HG02610 (cell line): ENCODE measurements around the gene CORO2B.

ENCODE experiments used
- ATAC-seq: cut with Tn5 transposase; IDR thresholded peaks from one replicate; pipeline ENCODE4 v1.9.1; 2021; ENCODE audit warnings: mild to moderate bottlenecking, moderate library complexity; ENCODE audit not compliant: unreplicated experiment

The CORO2B gene, protein sequence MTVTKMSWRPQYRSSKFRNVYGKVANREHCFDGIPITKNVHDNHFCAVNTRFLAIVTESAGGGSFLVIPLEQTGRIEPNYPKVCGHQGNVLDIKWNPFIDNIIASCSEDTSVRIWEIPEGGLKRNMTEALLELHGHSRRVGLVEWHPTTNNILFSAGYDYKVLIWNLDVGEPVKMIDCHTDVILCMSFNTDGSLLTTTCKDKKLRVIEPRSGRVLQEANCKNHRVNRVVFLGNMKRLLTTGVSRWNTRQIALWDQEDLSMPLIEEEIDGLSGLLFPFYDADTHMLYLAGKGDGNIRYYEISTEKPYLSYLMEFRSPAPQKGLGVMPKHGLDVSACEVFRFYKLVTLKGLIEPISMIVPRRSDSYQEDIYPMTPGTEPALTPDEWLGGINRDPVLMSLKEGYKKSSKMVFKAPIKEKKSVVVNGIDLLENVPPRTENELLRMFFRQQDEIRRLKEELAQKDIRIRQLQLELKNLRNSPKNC

DNA sequence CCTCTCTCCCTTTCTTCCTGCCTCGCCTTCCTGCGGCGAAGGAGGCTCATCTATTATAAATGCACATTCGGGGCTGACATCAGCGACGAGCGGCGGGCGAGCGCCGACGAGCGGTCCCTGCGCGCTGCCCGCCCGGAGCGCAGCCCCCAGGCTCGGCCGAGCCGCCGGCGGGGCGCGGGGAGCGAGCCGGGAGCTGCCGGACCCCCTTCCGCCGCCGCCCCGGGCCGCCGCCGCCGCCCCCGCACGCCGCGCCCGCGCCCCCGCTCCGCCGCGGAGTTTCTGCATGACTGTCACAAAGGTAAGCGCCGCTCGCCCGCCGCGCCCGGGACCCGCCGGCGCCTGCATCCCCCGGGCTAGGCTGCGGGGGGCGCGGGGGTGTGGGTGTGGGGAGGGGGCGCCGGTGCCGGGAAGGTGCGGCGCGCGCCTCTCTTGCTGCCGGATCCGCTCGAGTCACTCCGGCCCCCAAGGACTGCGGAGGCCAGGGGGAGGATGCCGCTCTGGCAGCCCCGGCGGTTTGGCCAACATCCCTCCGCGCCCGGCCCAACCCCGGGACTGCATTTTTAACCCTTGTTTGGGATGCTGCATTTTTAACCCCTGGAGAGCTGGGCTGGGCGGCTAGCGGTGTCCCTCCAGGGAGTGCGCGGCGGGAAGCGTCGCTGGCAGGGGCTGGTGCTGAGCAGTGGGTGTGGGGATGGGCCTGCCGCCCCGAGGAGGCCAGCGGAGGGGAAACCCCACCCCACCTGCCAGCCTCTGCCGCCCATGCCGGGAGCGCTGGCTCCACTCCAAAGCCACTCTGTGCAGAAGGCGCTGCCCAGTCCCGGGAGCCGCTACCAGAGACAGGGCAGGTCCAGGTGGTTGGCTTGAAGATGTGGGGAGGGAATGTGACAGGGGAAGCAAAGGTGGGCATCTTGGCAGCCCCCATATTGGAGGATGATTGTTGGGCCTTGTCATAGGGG, at the start of gene CORO2B:
TSS of gene CORO2B (plus strand) at position 14 of the 956 bp plus-strand sequence. CDS start at position 284, 270 bp downstream.
- no peak for ATAC-seq

DNA sequence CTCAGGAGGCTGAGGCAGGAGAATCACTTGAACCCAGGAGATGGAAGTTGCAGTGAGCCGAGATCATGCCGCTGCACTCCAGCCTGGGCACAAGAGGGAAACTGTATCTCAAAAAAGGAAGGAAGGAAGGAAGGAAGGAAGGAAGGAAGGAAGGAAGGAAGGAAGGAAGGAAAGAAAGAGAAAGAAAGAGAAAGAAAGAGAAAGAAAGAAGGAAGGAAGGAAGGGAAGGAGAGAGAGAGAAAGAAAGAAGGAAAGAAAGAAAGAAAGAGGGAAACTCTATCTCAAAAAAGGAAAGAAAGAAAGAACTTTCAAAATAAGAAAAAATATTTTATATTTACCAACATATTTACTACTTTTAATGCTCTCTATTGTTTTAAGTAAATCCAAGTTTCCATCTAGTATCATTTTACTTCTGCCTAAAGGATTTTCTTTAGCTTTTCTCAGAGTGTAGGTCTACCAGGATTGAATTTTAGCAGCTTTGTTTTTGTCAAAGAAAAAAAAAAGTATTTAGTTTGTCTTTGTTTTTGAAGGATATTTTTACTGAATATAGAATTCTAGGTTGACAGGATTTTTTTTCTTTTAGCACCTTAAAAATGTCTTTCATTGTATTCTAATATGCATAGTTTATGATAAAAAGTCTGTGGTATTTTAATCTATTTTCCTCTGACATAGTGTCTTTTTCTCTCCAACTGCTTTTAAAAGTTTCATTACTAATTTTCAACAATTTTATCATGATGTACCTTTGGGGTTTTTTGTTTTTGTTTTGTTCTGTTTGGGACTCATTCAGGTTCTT, 47.2 kb upstream of the CORO2B start:
- ATAC-seq: no peak

DNA sequence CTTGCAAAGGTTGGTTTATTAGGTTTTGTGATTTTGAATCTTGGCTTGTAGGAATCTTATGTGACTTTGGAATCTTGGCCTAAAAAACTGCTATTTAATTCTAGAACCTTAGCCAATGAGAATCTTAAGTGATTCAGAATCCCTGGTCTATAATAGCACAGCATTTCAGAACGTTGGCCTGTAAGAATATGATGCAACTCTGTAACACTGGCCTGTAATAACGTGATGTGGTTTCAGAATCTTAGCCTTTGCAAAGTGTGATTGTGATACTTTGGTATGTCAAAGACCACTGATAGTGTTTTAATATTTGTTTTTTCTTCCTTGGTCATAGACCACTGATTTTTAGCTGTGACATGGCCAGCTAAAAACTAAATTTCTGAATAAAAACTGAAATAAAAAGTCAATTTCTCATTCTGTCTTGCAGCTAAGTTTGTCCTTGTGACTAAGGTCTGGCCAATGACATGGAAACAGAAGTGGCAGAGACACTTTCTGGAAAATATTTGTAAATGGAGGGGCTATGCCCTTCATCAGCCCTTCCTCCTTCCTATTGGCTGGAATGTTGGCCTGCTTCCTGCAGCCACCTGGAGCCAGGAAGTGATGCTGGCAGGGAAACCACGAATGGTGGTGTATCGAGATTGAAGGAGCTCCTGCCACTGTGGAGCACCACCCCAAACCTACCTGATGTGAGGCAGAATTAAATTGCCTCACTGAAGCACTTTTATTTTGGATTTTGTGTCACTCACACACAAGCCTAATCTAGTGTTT, 42.3 kb upstream of the CORO2B start:
- ATAC-seq: no peak

DNA sequence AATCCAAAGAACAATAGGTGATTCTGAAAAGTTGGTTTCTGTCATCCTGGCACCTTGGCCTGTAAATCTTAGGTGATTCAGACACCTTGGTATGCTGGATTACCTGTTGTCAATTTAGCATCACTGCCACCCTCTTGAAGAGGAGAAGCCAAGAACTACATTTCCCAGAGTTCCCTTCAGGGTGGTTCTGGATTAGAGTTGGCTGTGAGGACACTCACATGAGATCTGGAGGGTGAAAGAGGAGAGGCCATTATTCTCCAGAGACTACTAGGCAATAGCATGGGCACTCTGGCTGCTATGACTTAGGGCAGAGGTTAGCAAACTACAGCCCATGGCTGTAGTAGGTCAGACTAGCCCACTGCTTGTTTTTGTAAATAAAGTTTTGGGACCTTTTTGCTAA, 41.7 kb upstream of the CORO2B start:
- no peak for ATAC-seq

DNA sequence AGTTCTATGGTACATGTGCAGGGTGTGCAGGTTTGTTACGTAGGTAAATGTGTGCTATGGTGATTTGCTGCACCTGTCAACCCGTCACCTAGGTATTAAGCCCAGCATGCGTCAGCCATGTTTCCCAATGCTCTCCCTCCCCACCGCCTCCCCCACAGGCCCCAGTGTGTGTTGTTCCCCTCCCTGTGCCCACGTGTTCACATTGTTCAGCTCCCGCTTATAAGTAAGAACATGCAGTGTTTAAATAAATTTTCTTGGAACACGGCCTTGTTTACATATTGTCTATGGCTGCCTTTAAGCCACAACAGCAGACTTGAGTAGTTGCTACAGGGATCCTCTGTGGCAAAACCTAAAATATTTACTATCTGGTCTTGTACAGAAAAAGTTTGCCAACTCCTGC, 41.3 kb upstream of the CORO2B start:
- no peak for ATAC-seq

DNA sequence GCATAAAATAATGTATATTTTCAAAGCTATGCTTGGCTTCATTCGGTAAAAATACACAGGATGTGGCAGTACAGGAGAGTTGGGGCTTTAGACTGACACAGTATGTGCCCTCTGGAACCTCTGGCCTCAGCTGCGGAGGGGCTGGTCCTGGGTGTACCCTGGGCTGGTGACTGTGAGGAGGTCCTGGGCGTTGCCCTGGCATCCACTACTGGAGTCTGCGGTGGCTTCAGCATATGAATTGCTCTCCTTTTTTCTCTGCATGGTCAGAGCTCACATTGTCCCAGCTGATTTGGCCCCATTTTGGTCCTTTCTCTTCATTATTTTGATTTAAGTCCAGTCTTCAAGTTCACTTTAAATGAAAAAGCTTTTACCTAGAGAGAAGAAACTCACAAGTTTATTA, 40.5 kb upstream of the CORO2B start:
- ATAC-seq: no peak

DNA sequence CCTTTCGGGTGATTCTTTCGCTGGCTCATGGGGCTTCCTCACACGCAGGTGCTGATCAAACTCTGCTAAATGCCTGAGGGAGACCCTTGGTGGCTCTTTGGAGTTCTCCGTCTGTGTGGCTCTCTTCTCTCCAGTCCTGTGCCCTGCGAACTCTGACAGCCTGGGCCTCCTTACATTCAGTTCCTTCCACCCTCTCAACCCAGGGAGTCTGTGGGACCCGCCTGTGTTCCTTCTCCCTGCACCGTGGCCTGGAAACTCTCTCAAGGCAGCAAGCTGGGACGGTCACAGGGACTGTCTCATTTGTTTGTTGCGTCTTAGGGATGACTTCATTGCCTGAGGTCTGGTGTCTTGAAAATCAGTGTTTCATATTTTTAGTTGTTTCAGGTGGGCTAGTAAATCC, 37.0 kb upstream of the CORO2B start:
- ATAC-seq: no peak

DNA sequence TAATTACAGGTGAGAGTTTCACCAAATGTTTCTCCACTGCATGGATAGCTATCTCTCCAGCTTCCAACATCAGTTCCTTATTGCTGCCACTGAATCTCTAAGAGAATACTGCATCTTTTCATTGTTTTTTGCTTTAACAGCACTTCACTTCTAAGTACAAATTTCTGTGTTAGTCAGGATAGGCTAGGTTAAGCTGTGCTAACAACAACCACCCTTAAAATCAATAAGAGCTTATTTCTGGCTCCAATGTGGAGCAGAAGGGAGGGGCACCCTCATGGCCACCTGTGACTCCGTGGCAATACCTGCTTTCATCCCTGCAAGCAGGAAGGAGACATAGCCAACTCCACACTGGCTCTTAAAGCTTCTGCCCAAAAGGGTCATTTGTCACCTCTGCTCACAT, 36.4 kb upstream of the CORO2B start:
- no peak for ATAC-seq

DNA sequence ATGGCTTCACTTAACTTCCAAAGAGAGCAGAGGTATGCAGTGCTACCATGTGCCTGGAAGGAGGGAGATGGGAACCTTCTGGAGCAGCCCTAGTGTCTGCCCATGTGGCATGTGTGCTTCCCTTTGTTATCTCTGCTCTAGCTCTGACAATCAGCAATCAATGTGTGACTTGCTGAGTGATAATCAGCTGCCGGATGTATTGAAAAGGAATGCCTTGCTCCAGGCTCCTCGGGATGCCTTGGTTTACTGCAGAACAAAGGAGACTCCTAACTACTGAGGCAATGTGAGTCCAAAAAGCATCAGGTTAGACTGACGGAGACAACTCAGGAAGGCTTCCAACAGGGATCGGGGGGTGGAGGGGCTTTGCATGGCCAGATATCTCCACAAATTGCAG, 36.0 kb upstream of the CORO2B start:
- no peak for ATAC-seq

DNA sequence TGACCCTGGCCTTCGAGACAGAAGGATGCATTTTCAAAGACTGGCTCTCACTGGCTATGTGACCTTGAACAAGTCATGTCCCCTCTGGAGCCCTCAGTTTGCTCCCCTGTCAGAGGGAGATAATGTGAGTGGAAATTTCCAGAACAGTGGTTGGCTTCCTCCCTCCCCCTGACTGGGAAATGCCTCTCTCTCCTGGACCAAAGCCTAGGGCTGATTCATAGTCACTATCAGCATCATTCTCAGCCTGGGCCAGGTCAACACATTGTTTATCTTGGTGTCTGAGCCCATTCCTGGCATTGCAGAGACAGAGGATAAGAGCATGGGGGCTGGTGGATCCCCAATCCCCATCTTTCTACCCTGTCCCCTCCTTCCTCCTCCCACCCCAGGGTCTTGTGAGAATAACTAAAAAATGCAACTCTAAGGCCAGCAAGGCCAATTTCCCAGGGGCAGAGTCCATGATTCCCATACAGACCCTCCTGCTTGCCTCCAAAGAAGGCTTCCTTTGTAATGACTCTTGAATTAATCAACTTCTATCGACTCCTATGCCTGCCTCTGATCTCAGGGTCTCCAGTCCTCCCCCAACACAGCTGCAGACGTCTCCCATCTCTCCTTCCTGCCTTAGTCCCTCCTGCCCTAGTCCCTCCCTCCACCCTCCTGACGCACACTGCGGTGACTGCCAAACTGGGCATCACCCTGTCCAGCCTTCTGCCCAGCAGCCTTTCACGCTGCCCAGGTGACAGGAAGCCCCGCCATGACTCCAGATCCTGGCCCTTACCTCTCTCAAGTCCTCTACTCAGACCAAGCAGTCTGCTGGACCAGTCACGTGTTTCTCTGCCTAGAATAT, 35.4 kb upstream of the CORO2B start:
- ATAC-seq: no peak

DNA sequence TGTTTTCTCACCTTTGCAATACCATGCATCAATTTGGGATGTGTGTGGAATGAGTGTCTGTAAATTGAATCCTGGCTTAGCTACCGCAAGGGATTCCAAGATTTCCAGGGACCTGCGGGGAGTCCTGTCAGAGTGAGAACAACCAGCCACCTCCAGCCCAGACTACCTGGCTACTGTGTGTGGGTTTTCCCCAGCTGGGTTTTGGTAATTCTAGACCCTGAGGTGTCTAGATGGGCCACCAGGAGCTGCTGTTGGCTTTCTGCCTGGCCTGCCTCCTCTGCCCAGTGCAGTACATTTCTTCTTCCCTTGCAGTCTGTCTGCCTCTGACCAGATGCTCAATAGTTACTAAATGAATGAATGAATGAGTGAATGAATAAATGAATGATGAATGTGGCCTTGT, 32.5 kb upstream of the CORO2B start:
- ATAC-seq: no peak

DNA sequence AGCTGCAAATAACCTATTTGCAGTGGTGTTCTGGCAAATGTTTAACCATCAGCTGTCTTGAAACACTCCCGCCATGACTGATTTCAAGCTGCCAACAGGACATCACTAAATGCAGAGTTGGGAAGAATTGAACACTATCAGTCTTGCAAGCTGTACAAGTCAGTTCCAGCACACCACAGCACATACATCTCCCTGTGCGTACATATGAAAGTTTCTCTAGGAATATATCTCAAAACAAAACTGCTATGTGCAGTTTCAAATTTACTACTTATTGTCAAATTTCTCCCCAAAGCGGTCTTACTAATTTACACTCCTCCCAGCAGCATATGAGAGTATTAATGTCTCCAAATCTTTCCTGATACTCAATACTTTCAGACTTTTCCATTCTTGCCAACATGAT, 30.4 kb upstream of the CORO2B start:
- no peak for ATAC-seq

DNA sequence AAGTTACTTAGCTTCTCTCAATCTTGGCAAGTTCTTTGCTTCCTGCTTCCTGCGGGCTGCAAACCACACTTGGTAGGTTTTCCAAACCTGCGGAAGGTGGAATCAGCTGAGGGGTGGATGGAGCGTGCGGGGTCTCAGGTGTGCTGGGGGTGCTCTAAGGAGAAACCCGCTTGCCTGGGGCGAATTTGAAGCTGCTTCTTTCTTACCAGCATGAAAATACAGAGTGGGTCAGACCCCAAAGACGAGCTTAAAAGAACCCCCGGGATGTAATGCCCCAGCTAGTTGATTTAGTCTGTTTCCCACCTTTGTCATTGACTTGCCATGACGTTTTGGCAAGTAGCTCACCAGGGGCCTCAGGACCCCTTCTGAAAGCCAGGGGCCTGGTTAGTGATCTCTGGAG, 28.8 kb upstream of the CORO2B start:
- no peak for ATAC-seq

DNA sequence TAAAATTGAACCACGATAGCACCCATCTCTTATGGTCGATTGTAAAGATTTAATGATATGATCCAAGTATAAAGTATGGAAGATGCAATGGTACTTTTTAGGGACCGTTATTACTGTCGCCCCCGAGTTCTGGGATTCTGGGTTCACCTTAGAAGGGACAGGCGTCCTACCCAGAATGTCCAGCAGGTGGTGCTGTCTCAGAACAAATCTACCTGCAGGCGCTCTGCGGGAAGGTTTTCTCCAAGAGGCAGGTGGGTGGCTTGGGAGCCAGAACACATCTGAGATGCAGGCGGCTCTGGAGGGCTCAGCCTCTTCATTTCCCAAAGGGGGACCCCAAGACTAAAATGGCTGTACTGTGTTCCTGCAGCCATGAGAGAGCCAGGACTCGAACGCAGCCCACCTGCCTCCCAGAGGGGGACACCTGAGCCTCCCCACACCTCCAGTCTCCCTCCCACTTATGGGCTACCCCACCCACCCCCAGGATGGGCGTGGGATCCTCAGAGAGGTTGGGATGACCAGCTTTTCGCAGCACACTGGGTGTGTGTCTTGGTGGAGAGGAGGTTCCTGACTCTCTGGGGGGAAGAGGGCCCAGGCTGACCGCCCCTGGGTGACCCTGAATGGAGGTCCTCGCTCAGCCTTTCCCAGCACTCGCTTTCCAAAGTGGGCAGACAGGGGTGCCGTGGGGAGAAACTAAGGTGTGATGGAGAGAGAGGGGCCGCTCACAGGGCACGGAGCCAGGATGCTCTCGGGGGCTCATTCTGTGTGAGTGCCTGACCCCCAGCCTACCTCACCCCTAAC, 28.1 kb upstream of the CORO2B start:
- ATAC-seq: no peak

DNA sequence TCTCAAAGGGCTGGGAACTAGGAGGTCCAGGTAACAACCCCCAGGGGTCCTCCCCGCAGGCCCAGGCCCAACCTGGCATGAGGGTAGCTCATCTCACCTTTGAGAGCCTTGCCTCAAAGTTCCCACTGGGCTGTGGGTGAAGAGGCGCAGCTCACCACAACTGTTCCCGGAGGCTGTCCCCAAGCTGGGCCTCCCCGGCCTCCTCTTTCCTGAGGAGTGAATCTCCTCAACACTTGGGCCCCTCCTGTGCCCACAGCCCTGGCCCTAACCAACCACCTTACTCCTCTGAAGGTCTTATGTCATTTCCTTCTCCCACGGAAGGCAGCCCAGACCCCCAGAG, 27.5 kb upstream of the CORO2B start:
- ATAC-seq: no peak

DNA sequence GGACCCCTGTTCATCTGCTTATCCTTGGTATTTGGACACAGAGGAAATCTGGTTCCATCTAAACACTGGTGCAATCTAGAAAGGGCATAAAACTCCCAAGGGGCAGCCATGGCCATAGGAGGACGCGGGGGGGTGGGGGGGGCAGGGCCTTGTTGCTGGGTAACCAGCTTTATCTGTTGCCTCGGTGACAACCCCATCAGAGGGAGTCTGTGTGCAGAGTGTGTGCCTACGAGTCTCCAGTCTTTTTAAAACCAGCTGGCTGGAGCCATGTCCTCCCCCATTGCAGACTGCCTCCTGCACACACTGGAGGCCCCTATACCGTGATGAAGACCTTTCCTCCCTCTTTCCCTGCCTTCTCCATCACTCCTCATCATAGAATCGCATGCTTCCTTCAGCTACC, 26.4 kb upstream of the CORO2B start:
- ATAC-seq: no peak

DNA sequence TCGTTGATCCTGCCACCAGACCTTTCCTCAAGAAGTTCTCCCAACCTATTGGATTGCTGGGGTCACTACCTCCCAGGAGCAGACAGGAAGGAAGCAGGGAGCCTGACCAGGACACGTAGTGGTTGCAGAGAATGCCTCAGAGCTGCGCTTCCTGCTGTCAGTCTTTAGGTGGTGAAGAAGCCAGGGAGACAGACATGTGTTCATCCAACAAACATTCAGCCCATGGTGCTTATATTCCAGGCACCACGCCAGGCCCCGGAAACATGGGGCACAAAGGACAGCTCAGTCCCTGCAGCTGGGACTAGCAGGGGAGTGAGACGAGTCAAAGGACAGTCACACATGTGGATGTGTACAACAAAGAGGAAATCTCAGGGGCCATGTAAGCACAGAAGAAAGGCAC, 26.0 kb upstream of the CORO2B start:
- no peak for ATAC-seq

DNA sequence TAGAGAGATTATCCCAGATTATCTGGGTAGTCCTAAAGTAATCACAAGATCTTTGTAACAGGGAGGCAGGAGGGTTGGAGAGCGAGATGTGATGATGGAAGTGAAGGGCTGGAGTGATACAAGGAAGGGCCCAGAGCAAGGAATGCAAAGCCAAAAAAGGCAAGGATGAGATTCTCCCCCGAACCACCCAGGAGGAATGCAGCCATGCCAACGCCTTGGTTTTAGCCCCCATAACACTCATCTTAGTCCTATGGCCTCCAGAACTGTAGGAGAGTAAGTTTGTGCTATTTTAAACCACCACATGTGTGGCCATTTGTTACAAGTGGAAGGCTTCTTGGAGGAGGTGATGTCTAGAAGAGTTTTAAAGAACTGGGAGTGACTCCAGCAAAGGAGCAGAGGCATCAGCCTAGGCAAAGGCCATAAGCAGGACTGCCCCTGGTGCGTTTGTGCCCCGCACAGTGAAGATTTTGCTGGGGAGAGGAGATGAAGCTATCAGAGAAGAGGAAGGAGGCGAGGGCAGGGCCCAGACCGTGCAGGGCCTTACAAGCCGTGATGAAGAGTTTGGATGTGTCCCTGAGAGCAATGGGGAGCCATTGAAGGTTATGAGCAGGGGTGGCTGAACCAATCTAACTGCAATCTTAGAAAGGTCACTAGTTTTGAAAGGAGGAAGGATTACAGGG, 25.3 kb upstream of the CORO2B start:
- ATAC-seq: no peak
